PFSK-1 (cell line): Measurements from ENCODE around the gene JAG2.

Source experiments
- FOXP2 ChIP-seq: optimal IDR thresholded peaks from 2 replicates; pipeline ENCODE3; 2011; ENCODE audit warnings: borderline replicate concordance, control low read depth, inconsistent platforms; ENCODE audit not compliant: insufficient read depth; ENCODE audit errors: extremely low read length, extremely low read depth
- POLR2AphosphoS5 ChIP-seq: IDR thresholded peaks from 2 replicates; pipeline ENCODE4 v1.6.1; 2012; ENCODE audit warnings: low read depth, mild to moderate bottlenecking, control low read depth, low read length, moderate library complexity
- REST ChIP-seq, 2 experiments: IDR thresholded peaks; 2 replicates each; pipeline versions ENCODE4 v1.6.1 to v1.8.0; 2011 to 2012; ENCODE audit warnings: low read depth in 2 of 2, low read length in 2 of 2, control low read depth in 1 of 2, inconsistent platforms in 1 of 2, mild to moderate bottlenecking in 1 of 2, moderate library complexity in 1 of 2; ENCODE audit not compliant: insufficient read depth in 1 of 2
- SIN3A ChIP-seq: IDR thresholded peaks from 2 replicates; pipeline ENCODE4 v1.6.1; 2012; ENCODE audit warnings: mild to moderate bottlenecking, low read length, moderate library complexity, borderline replicate concordance; ENCODE audit not compliant: insufficient read depth
- TAF1 ChIP-seq: IDR thresholded peaks from 2 replicates; pipeline ENCODE4 v1.6.1; 2012; ENCODE audit warnings: low read length, control low read depth, borderline replicate concordance; ENCODE audit not compliant: insufficient read depth

JAG2 gene

GRCh38 chr14:105193916-105194782, 25.6 kb upstream of the JAG2 start:
- TF ChIP-seq SIN3A (no peak), REST (IDR thresholded peaks at IDR 0.05; ENCODE audit: insufficient read depth in 1 of 2, low read depth in 2 of 2, low read length in 2 of 2) (no peak), POLR2AphosphoS5 (no peak), TAF1 (no peak), FOXP2 (no peak)

GRCh38 chr14:105192866-105193731, 24.5 kb upstream of the JAG2 start:
- TF ChIP-seq FOXP2: no peak
- TF ChIP-seq REST (IDR thresholded peaks at IDR 0.05; ENCODE audit: insufficient read depth in 1 of 2, low read depth in 2 of 2, low read length in 2 of 2): no peak
- TF ChIP-seq POLR2AphosphoS5: no peak
- TF ChIP-seq TAF1: no peak
- no peak for TF ChIP-seq SIN3A

GRCh38 chr14:105187935-105188524, 19.5 kb upstream of the JAG2 start:
- no peak for TF ChIP-seq POLR2AphosphoS5
- no peak for TF ChIP-seq REST (IDR thresholded peaks at IDR 0.05; ENCODE audit: insufficient read depth in 1 of 2, low read depth in 2 of 2, low read length in 2 of 2)
- TF ChIP-seq TAF1: no peak
- TF ChIP-seq SIN3A: no peak
- no peak for TF ChIP-seq FOXP2

GRCh38 chr14:105187116-105187515, 18.5 kb upstream of the JAG2 start:
- TF ChIP-seq REST (IDR thresholded peaks at IDR 0.05; ENCODE audit: insufficient read depth in 1 of 2, low read depth in 2 of 2, low read length in 2 of 2) (no peak), POLR2AphosphoS5 (no peak), FOXP2 (no peak), TAF1 (no peak), SIN3A (no peak)
